HG03439 (cell line): ENCODE measurements around the gene SGPL1.
A peak's percentile ranks its signal among the peaks of the same experiment; 100 is the strongest.

Experiments
- ATAC-seq: cut with Tn5 transposase; IDR thresholded peaks from one replicate; pipeline ENCODE4 v1.9.1; 2021; ENCODE audit warnings: mild to moderate bottlenecking, moderate library complexity; ENCODE audit not compliant: unreplicated experiment

SGPL1 gene

GRCh38 chr10:70809011-70809611 is 6.6 kb upstream of the SGPL1 start:
- no peak for ATAC-seq

- no peak for ATAC-seq
Observed at GRCh38 chr10:70809726-70810125, 6.0 kb upstream of the SGPL1 start.

- ATAC-seq = no peak
Observed at GRCh38 chr10:70810967-70811366, 4.8 kb upstream of the SGPL1 start.

DNA sequence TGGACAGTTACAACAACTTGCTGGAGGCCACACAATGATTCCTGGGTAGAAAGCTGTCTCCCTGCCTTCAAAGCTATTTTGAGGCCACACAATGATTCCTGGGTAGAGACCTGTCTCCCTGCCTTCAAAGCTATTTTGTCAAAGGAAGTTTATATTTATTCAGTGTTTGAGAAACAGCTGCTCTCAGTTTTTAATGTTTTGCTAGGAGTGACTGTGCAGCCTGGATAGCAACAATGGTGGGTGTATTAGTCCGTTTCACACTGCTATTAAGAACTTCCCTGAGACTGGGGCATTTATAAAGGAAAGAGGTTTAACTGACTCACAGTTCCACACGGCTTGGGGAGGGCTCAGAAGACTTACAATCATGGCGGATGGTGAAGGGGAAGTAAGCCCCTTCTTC is 3.9 kb upstream of the SGPL1 start:
- ATAC-seq = no peak

DNA sequence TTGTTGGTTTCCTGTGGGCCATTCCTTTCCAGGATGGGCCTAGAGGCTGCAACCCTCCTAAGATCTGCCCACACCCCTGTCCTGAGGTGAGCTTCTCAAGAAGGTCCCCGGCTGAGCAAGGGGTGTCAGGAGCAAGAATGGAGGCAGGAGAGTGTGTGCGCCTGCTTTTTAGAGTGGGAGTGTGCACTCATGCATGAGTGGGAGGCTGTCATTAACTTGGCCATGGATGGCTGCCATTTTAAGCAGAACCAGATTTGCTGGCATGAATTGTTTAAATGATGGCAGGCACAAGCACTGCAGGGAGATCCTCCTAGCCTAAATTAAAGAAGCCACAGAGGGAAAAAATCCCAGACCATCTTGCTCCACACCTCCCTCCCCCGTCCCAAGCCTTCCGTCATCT is 2.9 kb upstream of the SGPL1 start:
- ATAC-seq = no peak

DNA sequence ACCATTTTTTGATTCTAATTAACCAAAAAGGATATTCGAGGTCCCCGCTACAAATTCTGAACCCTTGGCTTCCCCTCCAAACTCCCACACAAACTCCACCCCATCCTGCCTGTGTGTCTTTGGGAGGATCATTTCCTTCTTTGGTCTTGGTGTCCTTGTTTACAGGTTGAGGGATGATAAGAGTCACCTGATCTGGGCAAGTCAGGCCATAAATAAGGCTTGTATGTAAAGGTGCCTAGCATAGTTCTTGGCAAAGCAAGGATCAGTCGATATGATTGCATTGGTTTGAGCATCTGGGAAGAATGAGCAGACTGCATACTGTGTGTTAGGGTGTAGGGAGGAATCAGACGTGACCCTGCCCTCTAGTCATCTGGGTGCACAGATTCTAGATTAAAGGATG is 1.6 kb upstream of the SGPL1 start:
- ATAC-seq = no peak

- ATAC-seq = peak; percentile 35
Observed at GRCh38 chr10:70816220-70816894, 609 bp downstream of the SGPL1 start.

- no peak for ATAC-seq
Observed at GRCh38 chr10:70820976-70821750, 5.4 kb downstream of the SGPL1 start.

DNA sequence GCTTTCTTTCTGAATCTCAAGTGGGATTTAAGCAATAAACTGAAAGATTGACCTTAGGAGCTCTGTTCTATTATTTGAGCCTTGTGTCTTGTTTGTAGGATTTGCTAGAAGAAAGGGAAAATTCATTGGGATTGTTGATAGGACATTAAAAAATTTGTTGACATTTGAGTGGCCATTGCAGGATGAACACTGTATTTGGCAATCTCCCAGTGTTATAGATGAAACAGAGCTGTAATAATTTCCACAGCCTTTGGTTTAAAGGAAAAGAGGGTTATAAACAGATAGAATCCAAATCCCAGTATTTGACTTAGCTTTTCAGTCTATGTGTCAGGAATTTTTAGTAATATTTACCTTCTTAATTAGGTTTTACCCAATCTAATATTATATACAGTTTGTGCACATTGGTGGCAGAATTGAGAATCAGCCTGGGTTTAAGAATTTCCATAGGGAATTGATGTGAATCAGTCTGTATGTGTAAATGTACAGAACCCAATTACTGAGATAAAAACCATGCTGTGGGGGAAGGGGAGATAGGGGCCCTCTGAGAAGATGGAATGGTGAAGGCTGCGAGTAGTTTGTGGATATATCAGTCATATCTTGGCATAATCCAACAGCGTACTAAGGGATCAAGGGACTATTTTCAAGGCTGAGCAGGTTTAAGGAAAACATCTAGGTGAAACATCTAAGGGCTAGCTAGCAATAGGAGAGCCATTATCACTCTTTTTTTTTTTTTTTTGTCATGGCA is 6.5 kb downstream of the SGPL1 start:
- ATAC-seq = no peak

DNA sequence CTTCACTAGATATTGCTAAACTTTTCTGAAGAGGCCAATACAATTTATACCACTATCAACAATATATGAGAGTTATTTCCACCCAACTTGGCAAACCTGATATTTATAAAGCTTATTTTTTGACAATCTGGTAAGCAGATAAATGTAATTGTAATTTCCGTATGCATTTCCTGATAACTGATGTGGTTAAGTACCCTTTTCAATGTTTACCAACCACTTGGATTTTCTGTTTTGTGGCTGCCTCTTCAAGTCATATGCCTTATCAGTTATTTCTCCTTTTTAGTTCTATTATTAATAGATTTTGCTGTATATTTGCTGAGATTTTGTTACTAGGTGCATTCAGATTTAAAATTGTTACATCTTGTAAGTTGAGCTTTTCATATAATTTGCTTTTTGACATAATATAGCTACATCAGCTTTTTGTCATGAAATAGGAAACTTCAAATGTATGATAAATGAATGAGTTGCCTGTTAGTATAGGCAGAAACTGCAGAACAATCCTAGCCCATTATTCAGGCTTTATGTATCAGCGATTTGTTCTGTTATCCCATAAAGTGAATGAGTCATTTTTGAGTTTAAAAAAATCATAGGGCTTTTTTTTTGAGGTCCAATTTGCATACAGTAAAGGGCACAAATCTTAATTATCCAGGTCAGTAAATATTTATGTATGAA is 11.5 kb downstream of the SGPL1 start:
- ATAC-seq = no peak

DNA sequence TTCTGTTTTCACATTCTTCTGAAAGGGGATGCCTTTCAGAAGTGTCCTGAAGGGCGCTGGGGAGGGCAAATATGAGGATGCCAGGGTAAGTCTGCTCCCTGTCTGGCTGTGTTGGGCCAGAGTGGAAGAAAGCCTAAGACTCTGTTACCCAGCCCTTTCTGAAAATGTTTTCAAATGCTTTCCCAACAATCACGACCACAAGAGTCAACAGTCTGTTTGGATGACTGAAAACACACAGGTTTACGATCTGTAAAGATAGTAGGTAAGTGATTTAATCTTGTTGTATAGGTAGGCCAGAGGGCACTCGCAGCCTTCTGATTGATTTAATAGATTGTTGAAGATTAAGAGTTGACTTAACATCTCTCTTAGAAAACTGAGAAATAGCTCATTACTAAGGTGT is 13.2 kb downstream of the SGPL1 start:
- no peak for ATAC-seq

GRCh38 chr10:70829543-70829942 is 13.8 kb downstream of the SGPL1 start:
- ATAC-seq = no peak

DNA sequence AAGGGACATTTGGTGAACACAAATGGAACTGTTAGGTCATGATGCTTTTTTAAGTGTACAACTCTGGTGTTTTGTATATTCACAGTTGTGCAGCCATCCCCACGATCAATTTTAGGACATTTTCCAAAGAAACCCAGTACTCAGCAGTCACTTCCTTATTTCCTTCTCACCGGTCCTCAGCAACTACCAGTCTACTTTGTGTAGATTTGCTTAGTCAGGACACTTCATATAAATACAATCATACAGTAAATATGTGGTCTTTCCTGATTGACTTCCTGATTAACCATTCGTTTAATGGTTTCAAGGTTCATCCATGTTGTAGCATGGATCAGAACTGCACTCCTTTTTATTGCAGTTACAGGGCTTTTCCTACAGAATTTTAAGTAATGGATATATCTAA is 14.4 kb downstream of the SGPL1 start:
- ATAC-seq = no peak

- no peak for ATAC-seq
Observed at GRCh38 chr10:70832221-70832620, 16.5 kb downstream of the SGPL1 start.

- no peak for ATAC-seq
Observed at GRCh38 chr10:70832852-70833528, 17.2 kb downstream of the SGPL1 start.

GRCh38 chr10:70833601-70834000 is 17.9 kb downstream of the SGPL1 start:
- ATAC-seq = no peak

- ATAC-seq = no peak
Observed at GRCh38 chr10:70834021-70834420, 18.3 kb downstream of the SGPL1 start.

GRCh38 chr10:70834441-70835151 is 18.8 kb downstream of the SGPL1 start:
- no peak for ATAC-seq

DNA sequence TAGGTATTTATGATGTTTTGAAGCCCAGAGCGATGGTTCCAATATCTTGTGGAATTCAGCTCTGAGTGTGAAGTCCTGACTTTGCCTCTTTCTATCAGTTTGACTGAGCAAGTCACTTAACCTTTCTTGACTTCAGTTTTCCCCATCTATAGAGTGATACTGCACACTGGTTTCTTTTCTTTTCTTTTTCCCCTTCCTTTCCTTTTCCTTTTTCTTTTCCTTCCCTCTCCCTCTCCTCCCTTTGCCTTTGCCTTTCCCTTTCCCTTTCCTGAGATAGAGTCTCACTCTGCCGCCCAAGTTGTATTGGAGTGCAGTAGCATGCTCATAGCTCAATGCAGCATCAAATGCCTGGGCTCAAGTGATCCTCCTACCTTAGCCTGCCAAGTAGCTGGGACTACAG is 20.6 kb downstream of the SGPL1 start:
- ATAC-seq = no peak

DNA sequence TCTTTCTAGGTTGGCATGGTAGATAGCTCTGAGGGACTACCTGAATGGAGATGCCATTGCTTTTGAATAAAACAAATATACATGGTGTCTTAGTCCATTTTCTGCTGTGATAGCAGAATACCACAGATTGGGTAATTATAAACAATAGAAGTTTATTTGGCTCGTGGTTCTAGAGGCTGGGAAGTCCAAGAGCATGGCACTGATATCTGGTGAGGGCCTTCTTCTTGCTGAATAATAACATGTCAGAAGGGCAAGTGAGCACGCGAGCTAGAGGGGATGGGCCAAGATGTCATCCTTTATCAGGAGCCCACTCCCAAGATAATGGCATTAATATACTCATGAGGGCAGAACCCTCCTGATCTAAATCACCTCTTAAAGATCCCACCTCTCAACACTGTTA is 21.9 kb downstream of the SGPL1 start:
- no peak for ATAC-seq
